ENCODE data around the gene SNTG2.

GRCh38 chr2:959457-959856 lies 8.8 kb downstream of the SNTG2 start:
- TF ChIP-seq, protein P1, sequence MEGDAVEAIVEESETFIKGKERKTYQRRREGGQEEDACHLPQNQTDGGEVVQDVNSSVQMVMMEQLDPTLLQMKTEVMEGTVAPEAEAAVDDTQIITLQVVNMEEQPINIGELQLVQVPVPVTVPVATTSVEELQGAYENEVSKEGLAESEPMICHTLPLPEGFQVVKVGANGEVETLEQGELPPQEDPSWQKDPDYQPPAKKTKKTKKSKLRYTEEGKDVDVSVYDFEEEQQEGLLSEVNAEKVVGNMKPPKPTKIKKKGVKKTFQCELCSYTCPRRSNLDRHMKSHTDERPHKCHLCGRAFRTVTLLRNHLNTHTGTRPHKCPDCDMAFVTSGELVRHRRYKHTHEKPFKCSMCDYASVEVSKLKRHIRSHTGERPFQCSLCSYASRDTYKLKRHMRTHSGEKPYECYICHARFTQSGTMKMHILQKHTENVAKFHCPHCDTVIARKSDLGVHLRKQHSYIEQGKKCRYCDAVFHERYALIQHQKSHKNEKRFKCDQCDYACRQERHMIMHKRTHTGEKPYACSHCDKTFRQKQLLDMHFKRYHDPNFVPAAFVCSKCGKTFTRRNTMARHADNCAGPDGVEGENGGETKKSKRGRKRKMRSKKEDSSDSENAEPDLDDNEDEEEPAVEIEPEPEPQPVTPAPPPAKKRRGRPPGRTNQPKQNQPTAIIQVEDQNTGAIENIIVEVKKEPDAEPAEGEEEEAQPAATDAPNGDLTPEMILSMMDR (IDR thresholded peaks at IDR 0.05): no peak
- TF ChIP-seq POLR2A (IDR thresholded peaks at IDR 0.05): no peak

Measured in prostate gland (tissue), 2 donors.